Heart left ventricle (tissue), 16 donors: ENCODE data around the gene OGFR. TPM values are rescaled to one million over a fixed set of nuclear protein-coding genes. Genes with fewer than 3 reads are reported as not detected.

Experiments used
- ATAC-seq, 4 donors: fragments of 200-7000 bp; cut with Tn5 transposase; one replicate each; pipeline ENCODE4 v1.9.1; 2020 to 2022; ENCODE audit warnings: moderate library complexity in 4 of 4, mild to moderate bottlenecking in 3 of 4, moderate number of reproducible peaks in 1 of 4
- DNase-seq, 5 donors: peaks; one replicate each; pipeline ENCODE4 v3.0.0-alpha.2; 2020
- H3K27ac ChIP-seq, 12 donors: fragments of 200-600 bp; sonication (generic) in 4 of 12; one replicate each; pipeline versions ENCODE4 v1.5.0 to v1.8.0; 2016 to 2022; ENCODE audit warnings: mild to moderate bottlenecking in 2 of 12
- H3K27me3 ChIP-seq, 9 donors: fragments of 200-600 bp; sonication (generic) in 2 of 9; one replicate each; pipeline versions ENCODE4 v1.5.1 to v1.8.0; 2016 to 2022; ENCODE audit warnings: mild to moderate bottlenecking in 3 of 9
- H3K36me3 ChIP-seq, 9 donors: fragments of 200-600 bp; sonication (generic) in 2 of 9; one replicate each; pipeline versions ENCODE4 v1.5.0 to v1.8.0; 2018 to 2022; ENCODE audit warnings: mild to moderate bottlenecking in 2 of 9
- H3K4me1 ChIP-seq, 12 donors: fragments of 200-600 bp; sonication (generic) in 4 of 12; one replicate each; pipeline versions ENCODE4 v1.5.0 to v1.8.0; 2016 to 2022; ENCODE audit warnings: mild to moderate bottlenecking in 3 of 12
- H3K4me3 ChIP-seq, 12 donors: fragments of 200-600 bp; sonication (generic) in 4 of 12; one replicate each; pipeline versions ENCODE4 v1.5.0 to v1.8.0; 2017 to 2022; ENCODE audit warnings: mild to moderate bottlenecking in 9 of 12, moderate library complexity in 4 of 12
- H3K9me3 ChIP-seq, 12 donors: fragments of 200-600 bp; sonication (generic) in 4 of 12; one replicate each; pipeline versions ENCODE4 v1.5.0 to v1.8.0; 2016 to 2022; ENCODE audit warnings: mild to moderate bottlenecking in 1 of 12
- CTCF ChIP-seq, 12 donors: fragments of 200-600 bp; sonication (generic) in 4 of 12; IDR thresholded peaks; one replicate each; pipeline versions ENCODE4 v1.5.0 to v1.8.0; 2018 to 2022; ENCODE audit warnings: antibody characterized with exemption in 12 of 12, mild to moderate bottlenecking in 5 of 12
- POLR2A ChIP-seq, 2 donors: fragments of 450-650 bp; IDR thresholded peaks; one replicate each; pipeline ENCODE4 v1.6.1; 2017; ENCODE audit warnings: antibody characterized with exemption in 2 of 2, mild to moderate bottlenecking in 2 of 2, moderate library complexity in 2 of 2
- WGBS, 4 donors: extraction: QIAGEN DNeasy Blood & Tissue Kit in 2 of 4; methylation state at CpG; one replicate each; pipeline versions ENCODE4 v1.1.5 to v1.1.7; 2013 to 2018; 5-methylcytosine and 5-hydroxymethylcytosine counted together
- intact Hi-C, 10 donors: fragments of 100-400 bp; cut with DNase I; formaldehyde crosslinking; loops; one replicate each; pipeline versions ENCODE4 v1.11.1 to v1.14.2; 2022
- polyA plus RNA-seq, 2 donors: library from polyadenylated mRNA; stranded (reverse); fragments of 200-250 nt; gene quantifications; one replicate each; pipeline ENCODE4 v1.2.3, GENCODE V29; 2013
- total RNA-seq, 9 donors: library from RNA; depleted of rRNA in 2 of 9; stranded (reverse); fragments of >200 nt in 2 of 9; fragmentation: NEBNext Ultra II Directional in 3 of 9; extraction: Animal tissue kit (Norgen Biotek cat#: 25700) in 3 of 9; gene quantifications; one replicate each; pipeline versions ENCODE4 v1.1.0 to v1.2.4, GENCODE V29; 2016 to 2023
- donor health status: ischemic (EF 13 %, LVEDD 7.1; RV severe dilation, severe dysfunction).
- donor health status: healthy with polysubstance abuse.
- donor health status: DM: no; HTN: yes; CAD: no.
- donor health status: DM: no; HTN: no; CAD: no.
- donor health status: ischemic (EF 25% LVEDD 6.9; RV normal size, moderate dysfunction).
- donor health status: ischemic (EF 25% LVEDD 5.7; RV mildly dilated, moderate dysfunction).
- donor health status: healthy.
- donor health status: DM: yes; HTN: yes; CAD: no.
- donor health status: ischemic (EF 35%, LVEDD 5.7; RV mildly dilated, moderate dysfunction).
- donor health status: nonischemic (EF 11% LVEDD 7.7; RV severe dilation, severe dysfunction).
- donor health status: DM: yes; HTN: yes; CAD: no.
- donor health status: PGD.
- donor health status: ischemic (EF 29% LVEDD 5.4; RV normal size, mild dysfunction).
- donor health status: nonischemic (EF 23%, LVEDD 6.1; RV moderate dilation, normal function).

Gene OGFR
- total and polyA plus RNA-seq, 11 donors: 14.9 to 46.9 (median 21.2) TPM

- H3K27ac ChIP-seq: peak overlapping the region in 2 of 12 donors; percentile 3 to 41
- ATAC-seq: no peak
- WGBS, 4 donors: 3 to 6% (median 4%) methylated on average over 12 to 57 of the region's 57 CpGs
Measured at GRCh38 chr20:62816031-62816883, 11.6 kb downstream of the OGFR start.

GRCh38 chr20:62816884-62817873, 12.5 kb downstream of the OGFR start, which contains the start of gene COL9A3:
Gene COL9A3, plus strand, starts transcription at chr20:62817050. Its CDS starts 15 bp downstream, at chr20:62817065.
- DNase-seq: no peak
- peaks cover 8 to 44% (median 31%) of the 10 kb centered on the region in 9 donors for H3K27me3 ChIP-seq
- intact Hi-C loops: no loop called here

More at GRCh38 chr20:62816031-62816883, 11.6 kb downstream of the OGFR start:
- DNase-seq: no peak
- peak overlapping the region; percentile 15 to 50 (median 38) for H3K4me3 ChIP-seq
- H3K27me3 ChIP-seq: peaks cover 8 to 44% (median 31%) of the 10 kb centered on the region in 9 donors
- H3K36me3 ChIP-seq: peaks cover 0 to 25% (median 21%) of the 10 kb centered on the region in 9 donors
- H3K9me3 ChIP-seq: no peaks in the 10 kb centered on the region
- intact Hi-C loops: no loop called here
- peaks cover 0 to 57% (median 40%) of the 10 kb centered on the region in 12 donors for H3K4me1 ChIP-seq
- TF ChIP-seq CTCF (IDR thresholded peaks at IDR 0.05): no peak
- TF ChIP-seq POLR2A (IDR thresholded peaks at IDR 0.05): no peak

GRCh38 chr20:62817975-62818591, 13.4 kb downstream of the OGFR start:
- H3K9me3 ChIP-seq: no peaks in the 10 kb centered on the region
- peaks cover 0 to 57% (median 40%) of the 10 kb centered on the region in 12 donors for H3K4me1 ChIP-seq
- peak overlapping the region in 8 of 12 donors; percentile 56 to 64 (median 58) for H3K27ac ChIP-seq
- H3K27me3 ChIP-seq: peaks cover 8 to 44% (median 31%) of the 10 kb centered on the region in 9 donors
- ATAC-seq: no peak
- intact Hi-C loops: no loop called here
- whole genome bisulfite sequencing, 4 donors: 58 to 68% (median 67%) methylated on average over 5 to 12 of the region's 12 CpGs
- TF ChIP-seq POLR2A (IDR thresholded peaks at IDR 0.05): no peak
- TF ChIP-seq CTCF (IDR thresholded peaks at IDR 0.05): no peak
- no peak for DNase-seq
- H3K36me3 ChIP-seq: peaks cover 0 to 8% (median 4%) of the 10 kb centered on the region in 9 donors
- peak overlapping the region in 5 of 12 donors; percentile 28 to 50 (median 36) for H3K4me3 ChIP-seq

More at GRCh38 chr20:62816884-62817873, 12.5 kb downstream of the OGFR start, which contains the start of gene COL9A3:
- no peak for ATAC-seq
- peaks cover 0 to 16% (median 12%) of the 10 kb centered on the region in 9 donors for H3K36me3 ChIP-seq
- TF ChIP-seq CTCF (IDR thresholded peaks at IDR 0.05) (no peak), POLR2A (IDR thresholded peaks at IDR 0.05) (no peak)
- peak within 1 kb of the TSS; percentile 15 to 50 (median 38) for H3K4me3 ChIP-seq
- 9 to 53% (median 9%) methylated on average over 3 to 108 of the region's 108 CpGs for WGBS, 4 donors
- peak within 1 kb of the TSS in 4 of 12 donors; percentile 13 to 64 (median 45) for H3K27ac ChIP-seq
- peaks cover 0 to 57% (median 40%) of the 10 kb centered on the region in 12 donors for H3K4me1 ChIP-seq
- no peaks in the 10 kb centered on the region for H3K9me3 ChIP-seq
